ENCODE data around the gene DUSP8.

DNA sequence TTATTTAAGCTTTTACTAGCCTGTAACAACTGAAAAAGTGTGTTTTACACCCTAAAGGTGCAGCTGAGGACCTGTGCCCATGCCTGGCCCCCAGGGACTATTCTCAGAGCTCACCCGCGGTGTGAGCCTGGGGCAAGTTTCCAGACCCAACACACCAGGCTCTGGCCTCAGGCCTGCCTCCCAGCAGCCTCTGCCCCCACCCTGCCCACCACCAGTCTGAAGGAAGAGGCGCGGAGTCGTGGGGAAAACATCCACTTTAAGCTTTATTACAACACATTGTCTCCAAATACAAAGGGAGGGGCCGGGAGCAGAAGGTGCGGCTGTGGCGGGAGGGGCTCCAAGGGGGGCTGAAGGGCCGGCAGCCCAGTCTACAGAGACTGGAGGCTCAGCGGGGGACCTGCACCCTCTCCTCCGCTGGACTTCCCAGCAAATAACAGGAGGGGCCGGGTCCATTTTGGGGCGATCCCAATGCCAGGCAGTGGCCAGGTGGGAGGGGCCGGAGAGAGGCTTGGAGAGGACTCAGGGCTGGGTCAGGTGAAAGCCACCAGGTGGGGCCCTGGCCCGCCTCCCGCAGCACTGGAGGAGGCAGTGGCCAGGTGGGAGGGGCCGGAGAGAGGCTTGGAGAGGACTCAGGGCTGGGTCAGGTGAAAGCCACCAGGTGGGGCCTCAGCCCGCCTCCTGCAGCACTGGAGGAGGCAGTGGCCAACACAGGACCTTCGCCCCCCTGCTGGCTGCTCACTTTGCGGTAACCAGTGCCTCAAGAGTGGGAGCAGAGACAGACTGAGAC, 18.1 kb downstream of the DUSP8 start:
- TF ChIP-seq CTCF (IDR thresholded peaks at IDR 0.05) (no peak), EZH2 (IDR thresholded peaks at IDR 0.05; ENCODE audit: borderline replicate concordance, insufficient read depth, low read depth, low read length, poor library complexity, severe bottlenecking) (no peak)

Measured in B cell (primary cell).